Liver (tissue), 3 donors: ENCODE data around the gene FREM2.

ENCODE experiments used
- ATF3 ChIP-seq: IDR thresholded peaks from 2 replicates; pipeline ENCODE4 v1.6.1; 2016; ENCODE audit warnings: antibody characterized with exemption
- EGR1 ChIP-seq, 2 donors: IDR thresholded peaks; 2 replicates each; pipeline ENCODE4 v1.6.1; 2016 to 2018; ENCODE audit warnings: antibody characterized with exemption in 2 of 2, low read depth in 2 of 2
- FOXA1 ChIP-seq: IDR thresholded peaks from 2 replicates; pipeline ENCODE4 v1.6.1; 2016; ENCODE audit warnings: antibody characterized with exemption
- GABPA ChIP-seq, 2 donors: IDR thresholded peaks in 1 of 2; conservative IDR thresholded peaks in 1 of 2; 2 replicates each; pipeline ENCODE4 v1.6.1; 2016; ENCODE audit warnings: antibody characterized with exemption in 2 of 2, mild to moderate bottlenecking in 1 of 2, moderate library complexity in 1 of 2
- HNF4A ChIP-seq, 2 donors: conservative IDR thresholded peaks; 2 replicates each; pipeline ENCODE4 v1.6.1; 2016; ENCODE audit warnings: antibody characterized with exemption in 2 of 2, mild to moderate bottlenecking in 2 of 2
- MAX ChIP-seq: IDR thresholded peaks from 2 replicates; pipeline ENCODE4 v1.6.1; 2016; ENCODE audit warnings: antibody characterized with exemption
- RAD21 ChIP-seq, 2 donors: IDR thresholded peaks; 2 replicates each; pipeline ENCODE4 v1.6.1; 2016; ENCODE audit warnings: antibody characterized with exemption in 2 of 2, mild to moderate bottlenecking in 2 of 2
- REST ChIP-seq: IDR thresholded peaks from 2 replicates; pipeline ENCODE4 v1.6.1; 2016; ENCODE audit warnings: antibody characterized with exemption, mild to moderate bottlenecking
- RXRA ChIP-seq, 2 donors: IDR thresholded peaks; 2 replicates each; pipeline ENCODE4 v1.6.1; 2017 to 2018; ENCODE audit warnings: antibody characterized with exemption in 2 of 2, mild to moderate bottlenecking in 1 of 2
- TAF1 ChIP-seq: conservative IDR thresholded peaks from 2 replicates; pipeline ENCODE4 v1.6.1; 2016; ENCODE audit warnings: antibody characterized with exemption, mild to moderate bottlenecking
- YY1 ChIP-seq: IDR thresholded peaks from 2 replicates; pipeline ENCODE4 v1.6.1; 2016; ENCODE audit warnings: antibody characterized with exemption, mild to moderate bottlenecking
- TF ChIP-seq, protein P1 (sequence below): fragments of 150-350 bp; IDR thresholded peaks from 2 replicates; pipeline ENCODE4 v1.5.1; 2017; ENCODE audit warnings: improper control_type of control experiment, low read depth, low read length; ENCODE audit not compliant: missing input control
- TF ChIP-seq, protein P2 (sequence below): IDR thresholded peaks from 2 replicates; pipeline ENCODE4 v1.6.1; 2016; ENCODE audit warnings: antibody characterized with exemption
- donor health status: healthy.
- donor health status: healthy.

DNA sequence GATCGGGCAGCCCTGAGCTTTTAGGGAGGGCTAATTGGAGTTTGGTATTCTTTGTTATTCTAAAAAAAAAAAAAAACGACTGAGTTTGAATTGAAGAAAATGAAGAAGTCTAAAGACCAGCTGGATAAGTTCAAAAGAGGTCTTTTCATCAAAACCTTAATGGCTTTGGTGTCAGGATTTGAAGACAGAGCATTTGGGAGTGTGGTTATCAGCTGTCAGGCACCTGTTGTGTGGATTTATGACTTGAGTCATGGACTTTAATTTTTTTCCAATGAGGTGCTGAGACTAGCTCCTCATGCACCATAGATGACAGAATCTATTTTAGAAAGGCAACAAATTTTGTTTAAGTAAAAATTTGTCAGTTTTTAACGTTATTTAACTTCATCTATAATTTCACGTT, 72.5 kb downstream of the FREM2 start:
- TF ChIP-seq, protein P1, sequence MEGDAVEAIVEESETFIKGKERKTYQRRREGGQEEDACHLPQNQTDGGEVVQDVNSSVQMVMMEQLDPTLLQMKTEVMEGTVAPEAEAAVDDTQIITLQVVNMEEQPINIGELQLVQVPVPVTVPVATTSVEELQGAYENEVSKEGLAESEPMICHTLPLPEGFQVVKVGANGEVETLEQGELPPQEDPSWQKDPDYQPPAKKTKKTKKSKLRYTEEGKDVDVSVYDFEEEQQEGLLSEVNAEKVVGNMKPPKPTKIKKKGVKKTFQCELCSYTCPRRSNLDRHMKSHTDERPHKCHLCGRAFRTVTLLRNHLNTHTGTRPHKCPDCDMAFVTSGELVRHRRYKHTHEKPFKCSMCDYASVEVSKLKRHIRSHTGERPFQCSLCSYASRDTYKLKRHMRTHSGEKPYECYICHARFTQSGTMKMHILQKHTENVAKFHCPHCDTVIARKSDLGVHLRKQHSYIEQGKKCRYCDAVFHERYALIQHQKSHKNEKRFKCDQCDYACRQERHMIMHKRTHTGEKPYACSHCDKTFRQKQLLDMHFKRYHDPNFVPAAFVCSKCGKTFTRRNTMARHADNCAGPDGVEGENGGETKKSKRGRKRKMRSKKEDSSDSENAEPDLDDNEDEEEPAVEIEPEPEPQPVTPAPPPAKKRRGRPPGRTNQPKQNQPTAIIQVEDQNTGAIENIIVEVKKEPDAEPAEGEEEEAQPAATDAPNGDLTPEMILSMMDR = no peak
- no peak for TF ChIP-seq RXRA (IDR thresholded peaks at IDR 0.05)
- no peak for TF ChIP-seq RAD21 (IDR thresholded peaks at IDR 0.05)
- TF ChIP-seq, protein P2, sequence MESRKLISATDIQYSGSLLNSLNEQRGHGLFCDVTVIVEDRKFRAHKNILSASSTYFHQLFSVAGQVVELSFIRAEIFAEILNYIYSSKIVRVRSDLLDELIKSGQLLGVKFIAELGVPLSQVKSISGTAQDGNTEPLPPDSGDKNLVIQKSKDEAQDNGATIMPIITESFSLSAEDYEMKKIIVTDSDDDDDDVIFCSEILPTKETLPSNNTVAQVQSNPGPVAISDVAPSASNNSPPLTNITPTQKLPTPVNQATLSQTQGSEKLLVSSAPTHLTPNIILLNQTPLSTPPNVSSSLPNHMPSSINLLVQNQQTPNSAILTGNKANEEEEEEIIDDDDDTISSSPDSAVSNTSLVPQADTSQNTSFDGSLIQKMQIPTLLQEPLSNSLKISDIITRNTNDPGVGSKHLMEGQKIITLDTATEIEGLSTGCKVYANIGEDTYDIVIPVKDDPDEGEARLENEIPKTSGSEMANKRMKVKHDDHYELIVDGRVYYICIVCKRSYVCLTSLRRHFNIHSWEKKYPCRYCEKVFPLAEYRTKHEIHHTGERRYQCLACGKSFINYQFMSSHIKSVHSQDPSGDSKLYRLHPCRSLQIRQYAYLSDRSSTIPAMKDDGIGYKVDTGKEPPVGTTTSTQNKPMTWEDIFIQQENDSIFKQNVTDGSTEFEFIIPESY = no peak
- no peak for TF ChIP-seq REST
- no peak for TF ChIP-seq GABPA (IDR thresholded peaks at IDR 0.05 in 1 of 2, conservative IDR thresholded peaks at IDR 0.05 in 1 of 2)
- TF ChIP-seq YY1 = no peak
- no peak for TF ChIP-seq TAF1
- TF ChIP-seq MAX = no peak
- no peak for TF ChIP-seq FOXA1
- TF ChIP-seq ATF3 = no peak
- TF ChIP-seq HNF4A (conservative IDR thresholded peaks at IDR 0.05) = no peak
- TF ChIP-seq EGR1 (IDR thresholded peaks at IDR 0.05; ENCODE audit: low read depth in 2 of 2) = no peak
